ENCODE results near the gene ARHGAP23.

ARHGAP23 gene

DNA sequence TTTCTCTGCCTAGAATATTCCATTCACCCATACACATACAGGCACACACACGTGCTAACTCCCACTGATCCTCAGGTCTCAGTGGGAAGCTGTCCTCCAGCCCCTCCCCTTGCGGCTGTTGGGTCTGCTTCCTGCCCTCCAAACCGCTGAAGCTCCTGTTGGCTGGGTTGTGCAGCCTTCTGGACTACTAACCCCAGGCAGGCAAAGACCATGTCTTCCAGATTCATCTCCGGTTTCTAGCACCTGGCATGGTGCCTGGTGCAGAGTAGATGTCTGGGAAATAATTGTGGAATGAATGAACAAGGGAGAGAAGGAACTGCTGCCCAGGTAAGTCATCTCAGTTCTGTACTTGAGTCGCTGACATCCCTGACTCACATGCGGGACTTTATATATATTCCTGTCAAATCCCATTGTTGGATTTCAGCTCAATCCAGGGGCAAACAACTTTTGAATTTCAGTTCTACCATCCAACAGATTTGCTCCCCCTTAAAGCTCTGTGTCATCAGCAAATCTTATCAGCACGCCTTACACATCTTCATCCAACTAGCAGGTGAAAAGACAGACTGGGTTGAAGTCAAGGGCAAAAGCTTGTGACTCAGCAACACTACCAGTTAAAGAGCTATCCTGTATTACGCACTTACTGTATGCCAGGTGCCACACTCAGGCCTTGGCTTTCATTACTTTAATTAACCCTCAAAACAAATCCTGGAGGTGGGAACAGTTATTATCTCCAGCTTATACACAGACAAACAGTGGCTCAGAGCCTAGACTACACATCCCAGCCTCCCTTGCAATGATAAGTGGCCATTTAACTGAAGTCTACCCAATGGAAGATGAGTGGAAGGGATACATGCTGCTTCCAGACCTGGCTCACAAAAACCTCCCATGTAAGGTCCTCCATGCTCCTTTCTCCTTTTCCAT, 126.4 kb downstream of the ARHGAP23 start:
- DNase-seq: no peak

GRCh38 chr17:38556239-38556638, 128.0 kb downstream of the ARHGAP23 start:
- no peak for DNase-seq

DNA sequence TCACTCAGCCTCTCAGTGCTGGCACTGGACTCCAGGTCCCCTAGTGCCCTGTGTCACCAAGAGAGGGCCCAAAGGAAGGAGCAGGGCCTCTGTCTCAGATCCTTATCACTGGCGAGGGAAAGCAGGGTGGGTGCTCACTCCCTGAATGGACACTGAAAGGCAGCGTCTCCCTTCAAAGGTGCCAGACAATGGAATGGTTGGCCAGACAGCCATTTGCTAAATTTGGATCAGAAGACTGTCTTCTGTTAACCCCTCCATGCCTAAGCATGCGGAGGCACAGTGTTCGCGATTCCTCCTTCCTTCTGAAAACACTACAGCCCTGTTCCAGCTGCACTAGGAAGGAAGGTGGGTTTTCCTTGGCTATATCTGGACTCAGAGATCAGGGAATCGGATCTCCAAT, 129.1 kb downstream of the ARHGAP23 start:
- no peak for DNase-seq

DNA sequence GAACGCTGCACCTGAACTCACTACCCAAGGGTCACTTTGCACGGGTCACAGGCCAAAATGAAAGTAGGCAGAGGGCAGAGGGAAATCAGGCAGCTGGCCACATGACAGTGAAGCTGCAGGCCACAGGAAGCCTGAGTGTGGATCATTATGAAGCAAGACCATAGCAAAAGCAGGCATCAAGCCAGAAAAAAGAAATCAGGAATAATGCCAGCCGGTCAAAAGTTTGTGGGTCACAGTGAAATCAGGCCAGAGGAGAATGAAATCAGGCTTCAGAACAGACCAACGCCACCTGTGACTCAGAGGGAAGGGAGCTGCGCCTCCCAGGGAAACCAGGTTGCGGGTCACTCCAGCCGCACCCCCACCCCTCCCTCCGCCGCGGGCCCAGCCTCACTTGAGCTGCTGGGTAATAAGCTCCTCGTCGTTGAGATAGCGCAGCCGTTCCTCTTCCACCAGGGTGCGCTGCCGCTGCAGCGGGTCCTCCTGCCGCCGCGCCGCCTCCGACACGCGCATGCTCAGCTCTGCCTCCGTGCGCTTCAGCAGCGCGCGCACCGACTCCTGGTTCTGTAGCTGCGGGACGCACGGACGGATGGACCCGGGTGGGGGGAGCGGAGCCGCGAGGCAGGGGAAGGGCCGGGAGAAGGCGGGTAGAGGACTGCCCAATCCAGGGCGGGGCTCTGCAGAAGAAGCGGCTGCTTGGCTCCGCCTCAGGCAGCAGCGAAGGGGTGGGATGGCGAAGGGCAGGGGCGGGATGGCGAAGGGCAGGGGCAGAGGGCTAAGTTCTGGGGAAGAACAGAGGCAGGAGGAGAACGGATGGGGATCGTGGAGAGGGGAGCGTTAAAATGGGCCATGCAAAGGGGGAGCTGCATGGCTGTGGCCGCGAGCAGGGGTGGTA, 129.8 kb downstream of the ARHGAP23 start:
- peak; percentile 85 for DNase-seq

DNA sequence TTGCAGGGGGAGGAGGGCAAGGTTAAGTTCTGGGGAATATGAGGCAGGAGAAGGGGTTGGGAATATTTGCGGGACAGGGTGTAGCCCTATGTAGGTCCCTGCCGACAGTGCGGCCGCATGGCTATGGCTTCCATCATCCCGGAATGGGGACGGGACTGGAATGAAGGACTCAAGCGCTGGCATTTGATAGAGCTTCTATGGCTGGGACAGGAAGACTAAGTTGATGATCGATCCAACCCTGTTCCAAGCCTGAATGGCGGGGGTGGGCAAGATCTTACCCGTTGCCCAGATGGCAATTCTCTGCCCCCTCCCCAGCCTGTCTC, 130.4 kb downstream of the ARHGAP23 start:
- DNase-seq: no peak

- peak; percentile 82 for DNase-seq
Observed at GRCh38 chr17:38559051-38559879, 131.0 kb downstream of the ARHGAP23 start.

GRCh38 chr17:38559880-38560230, 131.6 kb downstream of the ARHGAP23 start:
- DNase-seq: no peak

- DNase-seq: no peak
Observed at GRCh38 chr17:38560503-38561318, 132.4 kb downstream of the ARHGAP23 start.

GRCh38 chr17:38561416-38562214, 133.4 kb downstream of the ARHGAP23 start:
- no peak for DNase-seq

All from NCI-H2107 (cell line).